Measurements from ENCODE around the gene NMBR. TPM values are rescaled to one million over a fixed set of nuclear protein-coding genes. Genes with fewer than 3 reads are reported as not detected.
"Not testable (repeated sequence)": the region's sequence is repeated elsewhere in the genome, so short reads cannot be mapped to it uniquely, and the experiment has no call there.

The NMBR gene
- total and polyA plus RNA-seq, 8 donors, result 0.12 TPM; not detected in 7

DNA sequence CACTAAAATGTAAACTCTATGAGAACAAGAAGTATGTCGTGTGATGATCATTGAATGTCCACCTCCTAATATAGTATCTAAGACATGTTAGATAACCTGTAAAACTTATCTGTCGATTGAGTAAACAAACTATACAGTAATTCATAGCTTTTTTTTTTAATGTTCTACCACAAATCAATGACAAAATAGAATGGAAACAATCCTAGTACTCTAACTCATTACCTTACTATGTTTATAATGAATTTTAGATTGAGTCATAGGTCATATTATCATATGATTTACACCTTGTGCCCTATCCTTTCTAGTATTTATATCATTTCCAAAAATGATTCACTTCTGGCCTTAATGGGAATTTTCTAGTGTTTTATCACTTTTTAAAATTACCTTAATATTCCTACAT lies 6.3 kb upstream of the NMBR start:
- WGBS, 2 donors, result 31 to 32% methylated on average over 2 of the region's 2 CpGs
- TF ChIP-seq, protein P1, sequence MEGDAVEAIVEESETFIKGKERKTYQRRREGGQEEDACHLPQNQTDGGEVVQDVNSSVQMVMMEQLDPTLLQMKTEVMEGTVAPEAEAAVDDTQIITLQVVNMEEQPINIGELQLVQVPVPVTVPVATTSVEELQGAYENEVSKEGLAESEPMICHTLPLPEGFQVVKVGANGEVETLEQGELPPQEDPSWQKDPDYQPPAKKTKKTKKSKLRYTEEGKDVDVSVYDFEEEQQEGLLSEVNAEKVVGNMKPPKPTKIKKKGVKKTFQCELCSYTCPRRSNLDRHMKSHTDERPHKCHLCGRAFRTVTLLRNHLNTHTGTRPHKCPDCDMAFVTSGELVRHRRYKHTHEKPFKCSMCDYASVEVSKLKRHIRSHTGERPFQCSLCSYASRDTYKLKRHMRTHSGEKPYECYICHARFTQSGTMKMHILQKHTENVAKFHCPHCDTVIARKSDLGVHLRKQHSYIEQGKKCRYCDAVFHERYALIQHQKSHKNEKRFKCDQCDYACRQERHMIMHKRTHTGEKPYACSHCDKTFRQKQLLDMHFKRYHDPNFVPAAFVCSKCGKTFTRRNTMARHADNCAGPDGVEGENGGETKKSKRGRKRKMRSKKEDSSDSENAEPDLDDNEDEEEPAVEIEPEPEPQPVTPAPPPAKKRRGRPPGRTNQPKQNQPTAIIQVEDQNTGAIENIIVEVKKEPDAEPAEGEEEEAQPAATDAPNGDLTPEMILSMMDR (IDR thresholded peaks at IDR 0.05), result no peak
- DNase-seq (no peak), ATAC-seq (no peak), FAIRE-seq (peak; percentile 41)
- no peaks in the 10 kb centered on the region for H3K9me3 ChIP-seq
- H3K27me3 ChIP-seq, result no peaks in the 10 kb centered on the region
- intact Hi-C loops (cut with DNase I), result loop anchor here in 1 of 3 donors (10.0 kb wide), 1 partner anchor 232 kb away; no protein-coding TSS in a partner anchor
- H3K36me3 ChIP-seq, result no peaks in the 10 kb centered on the region
- peaks cover under 1 to 15% (median 3%) of the 10 kb centered on the region in 3 donors for H3K4me1 ChIP-seq
- H3K27ac ChIP-seq, result no peak overlapping the region
- no peak overlapping the region for H3K4me3 ChIP-seq

DNA sequence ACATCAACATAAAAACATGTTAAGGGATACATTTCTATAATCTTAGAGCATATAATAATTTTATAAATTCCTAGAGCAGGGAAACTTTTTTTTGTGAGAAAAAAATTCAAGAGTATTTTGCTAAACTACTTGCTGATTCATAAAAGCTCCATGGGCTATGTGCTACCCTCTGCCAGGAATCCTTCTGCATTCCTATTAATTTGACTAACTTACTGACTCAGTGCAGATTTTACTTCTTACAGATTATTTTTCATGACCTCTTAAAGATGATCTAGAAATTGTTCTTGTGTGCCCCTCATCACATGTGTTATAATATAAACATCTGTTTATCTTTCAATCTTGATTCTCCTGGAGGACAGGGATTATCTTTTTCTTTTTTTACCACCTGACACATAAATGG lies 5.8 kb upstream of the NMBR start:
- TF ChIP-seq, protein P1 (IDR thresholded peaks at IDR 0.05), result no peak
- intact Hi-C loops (cut with DNase I), result loop anchor here in 1 of 3 donors (10.0 kb wide), 1 partner anchor 232 kb away; no protein-coding TSS in a partner anchor

DNA sequence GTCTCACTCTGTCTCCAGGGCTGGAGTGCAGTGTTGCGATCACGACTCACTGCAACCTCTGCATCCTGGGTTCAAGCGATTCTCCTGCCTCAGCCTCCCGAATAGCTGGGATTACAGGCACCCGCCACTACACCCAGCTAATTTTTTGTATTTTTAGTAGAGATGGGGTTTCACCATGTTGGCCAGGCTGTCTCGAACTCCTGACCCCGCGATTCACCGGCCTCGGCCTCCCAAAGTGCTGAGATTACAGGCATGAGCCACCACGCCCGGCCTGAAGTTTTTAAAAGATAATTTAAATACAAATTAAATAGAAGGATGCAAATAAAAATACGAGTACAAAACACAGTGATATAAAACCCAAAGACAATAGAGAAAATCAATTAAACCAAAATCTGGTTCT lies 5.4 kb downstream of the NMBR start:
- H3K9me3 ChIP-seq; H3K27ac ChIP-seq; intact Hi-C loops (cut with DNase I); H3K4me1 ChIP-seq; H3K4me3 ChIP-seq; H3K27me3 ChIP-seq; DNase-seq; H3K36me3 ChIP-seq; ATAC-seq; FAIRE-seq: not testable (repeated sequence)
- WGBS, 2 donors, result 79 to 88% methylated on average over 13 of the region's 13 CpGs

More for the DNA sequence above, 5.8 kb upstream of the NMBR start:
- no peak overlapping the region for H3K27ac ChIP-seq
- DNase-seq (no peak), FAIRE-seq (no peak), ATAC-seq (no peak)
- H3K4me3 ChIP-seq, result no peak overlapping the region
- peaks cover 5 to 20% (median 6%) of the 10 kb centered on the region in 3 donors for H3K4me1 ChIP-seq
- no peaks in the 10 kb centered on the region for H3K9me3 ChIP-seq
- no peaks in the 10 kb centered on the region for H3K27me3 ChIP-seq
- H3K36me3 ChIP-seq, result no peaks in the 10 kb centered on the region

DNA sequence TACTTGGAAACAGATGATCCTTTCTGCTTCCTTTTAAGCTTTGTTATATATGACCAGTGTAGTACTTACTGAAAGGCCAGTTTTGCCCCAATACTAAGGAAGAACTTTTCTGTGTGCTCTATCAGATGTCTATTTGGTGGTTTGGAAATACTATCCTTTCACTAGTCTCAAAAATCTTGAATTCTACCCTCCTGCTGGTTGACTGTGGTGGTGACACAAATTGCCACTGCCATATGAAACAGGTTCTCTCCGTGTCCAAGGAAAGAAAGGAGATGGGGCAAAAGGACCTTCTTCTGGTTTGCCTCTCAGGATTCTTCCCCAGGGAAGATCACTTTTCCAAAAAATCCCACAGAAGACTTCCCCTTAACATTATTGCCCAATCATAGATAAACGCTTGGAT lies 8.0 kb downstream of the NMBR start:
- ATAC-seq (no peak), FAIRE-seq (no peak), DNase-seq (no peak)
- Histone ChIP-seq H3K36me3 (no peaks in the 10 kb centered on the region), H3K9me3 (no peaks in the 10 kb centered on the region), H3K27ac (no peak overlapping the region), H3K4me3 (no peak overlapping the region), H3K4me1 (no peaks in the 10 kb centered on the region), H3K27me3 (peaks cover 0 to 5% (median 0%) of the 10 kb centered on the region in 4 donors)
- 44 to 45% methylated on average over 2 of the region's 2 CpGs for WGBS, 2 donors
- intact Hi-C loops (cut with DNase I), result no loop called here
- TF ChIP-seq, protein P1 (IDR thresholded peaks at IDR 0.05), result no peak

DNA sequence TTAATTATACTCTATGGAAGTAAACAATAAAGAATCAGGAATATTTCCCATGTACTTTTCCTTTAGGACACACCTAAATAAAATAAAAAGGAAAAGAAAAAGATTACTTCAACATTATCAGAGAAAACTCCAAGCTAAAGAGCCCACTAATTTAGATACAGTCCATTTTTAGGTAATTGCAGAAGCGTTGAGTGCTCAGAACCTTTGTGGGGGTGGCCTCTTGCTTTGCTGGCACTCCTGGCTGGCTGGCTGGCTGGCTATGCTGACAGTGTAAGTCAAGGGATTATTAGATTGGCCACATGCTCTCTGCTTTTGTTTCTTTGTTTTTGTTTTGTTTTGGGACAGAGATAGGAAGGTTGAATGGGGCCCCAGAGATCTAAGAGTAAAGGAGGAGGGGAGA lies 14.3 kb downstream of the NMBR start, which contains the start of gene GJE1:
TSS of gene GJE1 (plus strand) at position 301 of the 400 bp plus-strand sequence. CDS start 234 bp downstream, outside the sequence.
- DNase-seq (no peak), FAIRE-seq (no peak), ATAC-seq (no peak)
- Histone ChIP-seq H3K4me3 (no peak within 1 kb of the TSS), H3K36me3 (no peaks in the 10 kb centered on the region), H3K27ac (no peak within 1 kb of the TSS), H3K4me1 (no peaks in the 10 kb centered on the region), H3K9me3 (no peaks in the 10 kb centered on the region), H3K27me3 (no peaks in the 10 kb centered on the region)
- 59 to 62% methylated on average over 1 of the region's 1 CpG for WGBS, 2 donors
- TF ChIP-seq, protein P1 (IDR thresholded peaks at IDR 0.05), result no peak
- intact Hi-C loops (cut with DNase I), result no loop called here

Data from pancreas (tissue), 10 donors.